Measurements from ENCODE around the gene DNAJA3. TPM values are rescaled to one million over a fixed set of nuclear protein-coding genes. Genes with fewer than 3 reads are reported as not detected.
A peak's percentile ranks its signal among the peaks of the same experiment; 100 is the strongest.

The DNAJA3 gene
- total RNA-seq, 4 donors from 2014 or later: 40.6 to 51.2 (median 45.9) TPM

- Histone ChIP-seq H3K4me1 (peaks cover 6 to 38% (median 22%) of the 10 kb centered on the region in 4 donors), H3K27me3 (no peaks in the 10 kb centered on the region), H3K9me3 (no peaks in the 10 kb centered on the region), H3K27ac (replicated peaks in 1 of 4) (peak overlapping the region in 1 of 4 donors; percentile 30), H3K4me3 (no peak overlapping the region), H3K36me3 (peaks cover 0 to 51% (median 34%) of the 10 kb centered on the region in 4 donors)
- DNase-seq (ENCODE audit: extremely low spot score): no peak
- TF ChIP-seq CTCF (IDR thresholded peaks at IDR 0.05): no peak
- TF ChIP-seq POLR2AphosphoS5 (IDR thresholded peaks at IDR 0.05): no peak
- TF ChIP-seq POLR2A (IDR thresholded peaks at IDR 0.05; ENCODE audit: low read depth): no peak
- TF ChIP-seq EP300 (IDR thresholded peaks at IDR 0.05): no peak
- WGBS: 93% methylated on average over 5 of the region's 5 CpGs
- intact Hi-C loops (cut with DNase I): no loop called here
Measured at GRCh38 chr16:4489030-4489429, 63.4 kb downstream of the DNAJA3 start.

GRCh38 chr16:4491898-4492297 lies 66.2 kb downstream of the DNAJA3 start:
- Histone ChIP-seq H3K9me3 (no peaks in the 10 kb centered on the region), H3K27me3 (no peaks in the 10 kb centered on the region), H3K4me1 (peaks cover 0 to 24% (median 14%) of the 10 kb centered on the region in 4 donors), H3K36me3 (peaks cover 0 to 42% (median 22%) of the 10 kb centered on the region in 4 donors), H3K27ac (replicated peaks in 1 of 4) (no peak overlapping the region), H3K4me3 (no peak overlapping the region)
- TF ChIP-seq POLR2AphosphoS5 (IDR thresholded peaks at IDR 0.05) (no peak), EP300 (IDR thresholded peaks at IDR 0.05) (no peak), POLR2A (IDR thresholded peaks at IDR 0.05; ENCODE audit: low read depth) (no peak)
- no peak for DNase-seq (ENCODE audit: extremely low spot score)
- 97% methylated on average over 4 of the region's 4 CpGs for WGBS
- intact Hi-C loops (cut with DNase I): no loop called here

DNA sequence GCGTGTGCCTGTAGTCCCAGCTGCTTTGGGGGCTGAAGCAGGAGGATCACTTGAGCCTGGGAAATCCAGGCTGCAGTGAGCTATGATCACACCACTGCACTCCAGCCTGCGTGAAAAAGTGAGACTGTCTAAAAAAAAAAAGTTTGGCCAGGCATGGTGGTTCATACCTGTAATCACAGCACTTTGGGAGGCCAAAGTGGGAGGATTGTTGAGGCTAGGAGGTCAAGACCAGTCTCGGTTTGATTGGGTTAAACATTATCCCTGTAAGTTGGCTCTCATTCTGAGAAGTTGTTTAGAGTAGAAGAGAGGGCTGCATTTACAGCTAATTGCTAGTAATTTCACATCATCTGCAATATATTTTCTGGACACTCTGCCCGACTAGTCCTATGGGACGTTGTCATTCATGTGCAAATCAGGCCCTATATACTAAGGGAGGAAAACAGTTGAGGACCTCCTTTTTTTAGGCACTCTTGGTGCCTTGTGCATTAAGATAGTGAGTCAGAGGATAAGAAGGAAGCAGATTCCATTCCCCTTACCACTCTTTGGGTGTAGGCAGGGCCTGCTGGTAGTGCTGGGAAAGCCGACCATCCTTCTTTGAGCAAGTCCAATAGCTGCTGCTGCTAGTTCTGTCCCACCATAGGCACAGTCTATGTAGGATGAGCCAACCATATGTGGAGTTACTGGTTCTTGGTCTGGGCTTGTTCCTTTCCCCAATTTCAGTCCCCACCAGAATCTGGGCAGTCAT lies 69.2 kb downstream of the DNAJA3 start:
- Histone ChIP-seq H3K4me3 (no peak overlapping the region), H3K4me1 (peaks cover 3 to 13% (median 8%) of the 10 kb centered on the region in 4 donors), H3K9me3 (no peaks in the 10 kb centered on the region), H3K27ac (replicated peaks in 1 of 4) (no peak overlapping the region), H3K27me3 (no peaks in the 10 kb centered on the region), H3K36me3 (peaks cover 0 to 23% (median 11%) of the 10 kb centered on the region in 4 donors)
- 91% methylated on average over 6 of the region's 6 CpGs for WGBS
- DNase-seq (ENCODE audit: extremely low spot score): no peak
- no peak for TF ChIP-seq EP300 (IDR thresholded peaks at IDR 0.05)
- no peak for TF ChIP-seq POLR2AphosphoS5 (IDR thresholded peaks at IDR 0.05)
- no peak for TF ChIP-seq POLR2A (IDR thresholded peaks at IDR 0.05; ENCODE audit: low read depth)
- TF ChIP-seq CTCF (IDR thresholded peaks at IDR 0.05): no peak
- intact Hi-C loops (cut with DNase I): no loop called here

DNA sequence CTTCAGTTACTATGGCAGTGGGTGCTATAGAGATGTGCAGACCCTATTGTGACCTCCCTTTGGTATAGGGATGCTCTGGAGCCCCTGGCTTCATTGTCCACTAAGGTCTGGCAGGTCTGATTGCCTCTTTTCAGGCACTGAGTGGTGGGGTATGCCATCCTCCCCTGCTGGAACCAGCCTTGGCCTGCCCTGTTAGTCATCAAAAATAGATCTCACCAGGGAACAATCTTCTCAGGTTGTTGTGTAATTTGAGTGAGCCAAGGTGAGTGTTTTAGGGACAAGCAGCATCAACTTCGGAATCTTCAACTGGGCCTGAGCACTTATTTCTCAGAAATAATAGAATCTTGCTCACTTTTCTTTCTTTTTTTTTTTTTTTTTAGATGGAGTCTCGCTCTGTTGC lies 70.1 kb downstream of the DNAJA3 start:
- WGBS: 95% methylated on average over 2 of the region's 2 CpGs
- Histone ChIP-seq H3K4me1 (peaks cover 11 to 21% (median 17%) of the 10 kb centered on the region in 4 donors), H3K9me3 (no peaks in the 10 kb centered on the region), H3K4me3 (no peak overlapping the region), H3K27ac (replicated peaks in 1 of 4) (no peak overlapping the region), H3K27me3 (no peaks in the 10 kb centered on the region), H3K36me3 (peaks cover 0 to 18% (median 7%) of the 10 kb centered on the region in 4 donors)
- no peak for DNase-seq (ENCODE audit: extremely low spot score)
- no peak for TF ChIP-seq EP300 (IDR thresholded peaks at IDR 0.05)
- TF ChIP-seq CTCF (IDR thresholded peaks at IDR 0.05): no peak
- no peak for TF ChIP-seq POLR2A (IDR thresholded peaks at IDR 0.05; ENCODE audit: low read depth)
- TF ChIP-seq POLR2AphosphoS5 (IDR thresholded peaks at IDR 0.05): no peak
- intact Hi-C loops (cut with DNase I): no loop called here

- no peak overlapping the region for H3K4me3 ChIP-seq
- no peaks in the 10 kb centered on the region for H3K27me3 ChIP-seq
- peaks cover 17 to 27% (median 22%) of the 10 kb centered on the region in 4 donors for H3K4me1 ChIP-seq
- peaks cover 0 to 18% (median 7%) of the 10 kb centered on the region in 4 donors for H3K36me3 ChIP-seq
- intact Hi-C loops (cut with DNase I): no loop called here
- no peak for DNase-seq (ENCODE audit: extremely low spot score)
- no peaks in the 10 kb centered on the region for H3K9me3 ChIP-seq
- WGBS: 82% methylated on average over 4 of the region's 4 CpGs
- no peak for TF ChIP-seq EP300 (IDR thresholded peaks at IDR 0.05)
- no peak for TF ChIP-seq POLR2AphosphoS5 (IDR thresholded peaks at IDR 0.05)
- TF ChIP-seq POLR2A (IDR thresholded peaks at IDR 0.05; ENCODE audit: low read depth): no peak
- TF ChIP-seq CTCF (IDR thresholded peaks at IDR 0.05): no peak
- H3K27ac ChIP-seq (replicated peaks in 1 of 4): no peak overlapping the region
Measured at GRCh38 chr16:4496305-4496704, 70.6 kb downstream of the DNAJA3 start.
